GM06990 (cell line): ENCODE measurements around the gene MAD1L1.

ENCODE experiments used
- DNase-seq: peaks from one replicate; pipeline ENCODE4 v3.0.0-alpha.2; 2011; ENCODE audit not compliant: insufficient read length; ENCODE audit errors: extremely low read depth
- H3K27me3 ChIP-seq: replicated peaks from 2 replicates; pipeline ENCODE4 v1.6.0; 2011; ENCODE audit warnings: low read length; ENCODE audit not compliant: control insufficient read depth, insufficient read depth
- H3K36me3 ChIP-seq: 2 replicates; pipeline ENCODE4 v1.5.1; 2011; ENCODE audit warnings: low read length; ENCODE audit not compliant: control insufficient read depth, insufficient read depth
- H3K4me3 ChIP-seq: replicated peaks from 2 replicates; pipeline ENCODE4 v1.5.1; 2011; ENCODE audit warnings: low read depth, mild to moderate bottlenecking, control low read depth, low read length
- TF ChIP-seq, protein P1 (sequence below): IDR thresholded peaks from 2 replicates; pipeline ENCODE4 v1.5.1; 2011; ENCODE audit warnings: low read length, control low read depth, mild to moderate bottlenecking, inconsistent platforms; ENCODE audit not compliant: insufficient read depth, poor library complexity, severe bottlenecking

Gene MAD1L1

DNA sequence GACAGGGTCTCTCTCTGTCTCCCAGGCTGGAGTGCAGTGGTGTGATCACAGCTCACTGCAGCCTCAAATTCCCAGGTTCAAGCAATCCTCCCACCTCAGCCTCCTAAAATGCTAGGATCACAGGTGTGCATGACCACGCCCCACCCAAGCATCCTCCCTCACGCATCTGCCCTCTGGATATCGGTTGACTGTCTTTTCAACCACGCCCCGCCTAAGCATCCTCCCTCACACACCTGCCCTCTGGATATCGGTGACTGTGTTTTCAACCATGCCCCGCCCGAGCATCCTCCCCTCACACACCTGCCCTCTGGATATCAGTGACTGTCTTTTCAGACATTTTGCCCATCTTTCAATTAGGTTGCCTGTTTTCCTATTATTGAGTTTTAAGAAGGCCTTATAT lies 140.5 kb downstream of the MAD1L1 start:
- Histone ChIP-seq H3K36me3 (peaks cover 5% of the 10 kb centered on the region), H3K27me3 (no peaks in the 10 kb centered on the region), H3K4me3 (no peak overlapping the region)
- TF ChIP-seq, protein P1, sequence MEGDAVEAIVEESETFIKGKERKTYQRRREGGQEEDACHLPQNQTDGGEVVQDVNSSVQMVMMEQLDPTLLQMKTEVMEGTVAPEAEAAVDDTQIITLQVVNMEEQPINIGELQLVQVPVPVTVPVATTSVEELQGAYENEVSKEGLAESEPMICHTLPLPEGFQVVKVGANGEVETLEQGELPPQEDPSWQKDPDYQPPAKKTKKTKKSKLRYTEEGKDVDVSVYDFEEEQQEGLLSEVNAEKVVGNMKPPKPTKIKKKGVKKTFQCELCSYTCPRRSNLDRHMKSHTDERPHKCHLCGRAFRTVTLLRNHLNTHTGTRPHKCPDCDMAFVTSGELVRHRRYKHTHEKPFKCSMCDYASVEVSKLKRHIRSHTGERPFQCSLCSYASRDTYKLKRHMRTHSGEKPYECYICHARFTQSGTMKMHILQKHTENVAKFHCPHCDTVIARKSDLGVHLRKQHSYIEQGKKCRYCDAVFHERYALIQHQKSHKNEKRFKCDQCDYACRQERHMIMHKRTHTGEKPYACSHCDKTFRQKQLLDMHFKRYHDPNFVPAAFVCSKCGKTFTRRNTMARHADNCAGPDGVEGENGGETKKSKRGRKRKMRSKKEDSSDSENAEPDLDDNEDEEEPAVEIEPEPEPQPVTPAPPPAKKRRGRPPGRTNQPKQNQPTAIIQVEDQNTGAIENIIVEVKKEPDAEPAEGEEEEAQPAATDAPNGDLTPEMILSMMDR, result no peak
- no peak for DNase-seq

DNA sequence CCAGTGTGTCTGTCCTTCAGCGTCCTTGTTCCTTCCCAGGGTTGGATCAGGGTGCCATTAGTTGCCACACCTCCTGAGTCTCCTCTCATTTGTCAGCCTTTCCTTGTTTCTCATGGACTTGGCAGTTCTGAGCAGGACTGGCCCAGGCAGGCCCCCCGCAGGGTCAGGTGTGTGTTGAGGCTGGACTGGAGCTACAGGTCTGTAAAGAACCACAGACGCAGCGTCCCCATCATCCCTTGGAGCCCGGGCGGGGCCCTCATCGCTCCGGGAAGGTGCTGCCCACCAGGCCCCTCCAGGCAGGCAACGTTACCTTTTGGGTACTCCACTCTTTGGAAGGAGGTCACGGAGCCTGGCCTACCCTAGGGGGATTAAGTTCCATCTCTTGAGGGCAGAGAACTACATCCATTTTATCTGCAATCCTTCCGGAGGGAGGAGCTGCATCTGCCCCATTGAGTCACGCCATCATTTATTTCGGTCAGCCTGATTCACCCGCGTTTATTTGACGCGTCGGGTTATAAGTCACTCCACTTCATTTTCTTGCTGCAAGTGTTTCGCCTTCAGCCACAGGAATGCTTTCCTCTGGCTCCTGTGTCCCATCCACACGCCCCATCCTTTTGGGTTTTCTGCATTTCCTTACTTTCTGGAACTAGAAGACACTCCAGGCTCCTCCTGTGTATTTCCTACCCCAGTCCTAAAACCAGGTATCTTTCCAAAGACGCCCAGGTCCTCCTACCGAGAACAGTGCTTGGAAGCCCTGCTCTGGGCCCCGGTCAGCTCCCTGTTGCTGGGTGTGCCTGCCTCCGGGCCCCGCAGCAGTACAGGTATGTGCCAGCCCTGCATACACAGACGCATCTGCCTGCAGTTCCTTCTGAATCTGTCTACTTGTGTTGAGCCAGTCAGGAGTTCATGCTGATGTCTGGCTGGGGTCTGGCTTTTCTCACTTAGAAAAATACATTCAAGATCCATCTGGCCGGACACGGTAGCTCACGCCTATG lies 141.9 kb downstream of the MAD1L1 start:
- peaks cover 5% of the 10 kb centered on the region for H3K36me3 ChIP-seq
- no peaks in the 10 kb centered on the region for H3K27me3 ChIP-seq
- no peak overlapping the region for H3K4me3 ChIP-seq
- DNase-seq, result no peak
- TF ChIP-seq, protein P1, result no peak

DNA sequence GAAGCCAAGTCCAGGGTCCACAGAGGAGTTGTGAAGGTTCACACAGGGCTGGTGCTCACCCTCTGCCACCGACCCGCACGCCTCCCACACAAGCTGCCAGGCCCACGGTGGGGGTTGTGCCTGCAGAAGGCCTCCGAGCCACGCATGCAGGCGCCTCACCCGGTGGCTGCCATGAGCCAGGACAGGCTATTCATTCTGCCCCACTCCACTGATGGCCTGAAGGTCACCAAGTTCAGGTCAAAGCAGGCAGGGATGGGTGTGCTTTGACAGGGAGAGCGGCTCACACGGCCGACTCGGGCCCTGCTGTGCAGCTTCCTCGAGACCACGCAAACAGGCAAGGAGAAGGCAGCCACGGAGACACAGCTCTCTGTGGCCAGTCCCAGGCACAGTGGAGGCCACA lies 143.9 kb downstream of the MAD1L1 start:
- Histone ChIP-seq H3K4me3 (no peak overlapping the region), H3K27me3 (no peaks in the 10 kb centered on the region), H3K36me3 (peaks cover 6% of the 10 kb centered on the region)
- no peak for DNase-seq
- TF ChIP-seq, protein P1, result no peak

DNA sequence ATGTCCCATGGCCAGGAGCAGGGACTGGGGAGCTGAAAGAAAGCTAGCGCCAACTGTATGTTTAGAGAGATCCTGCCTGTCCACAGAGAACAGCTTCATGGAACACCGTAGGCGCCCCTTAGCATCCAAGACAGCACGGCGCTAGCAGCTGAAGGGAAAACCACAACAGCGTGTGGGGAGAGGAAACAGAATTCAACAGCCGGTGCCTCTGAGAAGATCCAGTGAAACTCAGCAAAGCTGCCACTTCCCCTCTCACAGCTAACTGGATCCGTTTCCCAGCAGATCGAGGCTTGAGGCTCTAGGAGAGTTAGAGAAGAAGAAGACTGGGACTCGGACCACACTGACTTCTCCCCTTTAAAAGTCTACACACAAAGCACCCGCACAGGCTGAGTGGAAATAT lies 145.0 kb downstream of the MAD1L1 start:
- Histone ChIP-seq H3K36me3 (peaks cover 4% of the 10 kb centered on the region), H3K4me3 (no peak overlapping the region), H3K27me3 (no peaks in the 10 kb centered on the region)
- no peak for DNase-seq
- TF ChIP-seq, protein P1, result no peak

DNA sequence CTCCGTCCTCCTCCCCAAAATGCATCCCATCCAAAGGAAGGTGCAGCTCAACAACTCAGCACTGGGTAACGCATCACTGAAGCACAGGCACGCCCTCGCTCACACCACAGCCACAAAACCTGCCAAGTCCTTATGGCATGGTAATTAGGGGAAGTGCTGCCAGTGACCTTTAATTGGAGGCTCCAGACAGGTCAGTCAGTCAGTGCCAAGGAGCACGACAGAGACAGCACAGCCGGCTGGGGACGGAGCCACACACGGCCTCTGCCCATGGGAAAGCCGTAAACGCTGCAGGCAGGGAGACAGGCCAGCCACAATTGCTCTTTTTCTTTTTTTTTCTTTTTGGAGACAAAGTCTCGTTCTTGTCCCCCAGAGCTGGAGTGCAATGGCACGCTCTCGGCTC lies 146.5 kb downstream of the MAD1L1 start:
- DNase-seq, result no peak
- TF ChIP-seq, protein P1, result no peak

More for the DNA sequence above, 146.5 kb downstream of the MAD1L1 start:
- Histone ChIP-seq H3K4me3 (no peak overlapping the region), H3K27me3 (no peaks in the 10 kb centered on the region), H3K36me3 (peaks cover 5% of the 10 kb centered on the region)
